GM21786 (cell line): ENCODE results near the gene AFDN.

Experiments used
- ATAC-seq: cut with Tn5 transposase; IDR thresholded peaks from one replicate; pipeline ENCODE4 v1.9.1; 2021; ENCODE audit not compliant: unreplicated experiment

Gene AFDN

GRCh38 chr6:167912494-167912893, 85.8 kb downstream of the AFDN start:
- no peak for ATAC-seq

- no peak for ATAC-seq
Measured at GRCh38 chr6:167913699-167914098, 87.0 kb downstream of the AFDN start.

- ATAC-seq = no peak
Measured at GRCh38 chr6:167915139-167915538, 88.4 kb downstream of the AFDN start.

DNA sequence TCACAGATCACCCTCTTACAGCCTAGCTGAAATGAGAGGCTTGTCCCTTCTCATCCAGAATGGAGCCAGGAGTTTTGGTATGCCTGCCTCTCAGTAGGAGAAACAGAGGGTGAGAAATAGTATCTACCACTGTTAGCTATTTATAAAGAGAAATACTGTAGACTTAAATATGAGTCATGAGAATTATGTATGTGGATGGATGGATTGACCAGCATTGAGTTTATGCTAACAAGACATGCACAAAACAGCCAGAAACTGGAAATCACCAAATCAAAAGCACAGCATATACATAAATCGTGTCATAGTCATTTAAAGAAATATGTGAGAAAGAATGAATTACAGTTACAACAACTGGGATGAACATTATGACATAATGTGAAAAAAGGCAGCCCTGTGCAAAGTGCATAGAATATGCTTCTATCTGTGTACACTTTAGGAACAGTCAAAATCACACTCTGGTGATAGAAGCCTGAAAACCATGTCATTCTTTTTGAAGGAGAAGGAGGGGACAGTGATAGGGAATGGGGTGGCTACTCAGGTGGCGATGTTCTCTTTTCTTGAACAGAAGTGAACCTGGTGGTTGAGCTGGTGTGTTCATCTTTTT, 90.9 kb downstream of the AFDN start:
- no peak for ATAC-seq

DNA sequence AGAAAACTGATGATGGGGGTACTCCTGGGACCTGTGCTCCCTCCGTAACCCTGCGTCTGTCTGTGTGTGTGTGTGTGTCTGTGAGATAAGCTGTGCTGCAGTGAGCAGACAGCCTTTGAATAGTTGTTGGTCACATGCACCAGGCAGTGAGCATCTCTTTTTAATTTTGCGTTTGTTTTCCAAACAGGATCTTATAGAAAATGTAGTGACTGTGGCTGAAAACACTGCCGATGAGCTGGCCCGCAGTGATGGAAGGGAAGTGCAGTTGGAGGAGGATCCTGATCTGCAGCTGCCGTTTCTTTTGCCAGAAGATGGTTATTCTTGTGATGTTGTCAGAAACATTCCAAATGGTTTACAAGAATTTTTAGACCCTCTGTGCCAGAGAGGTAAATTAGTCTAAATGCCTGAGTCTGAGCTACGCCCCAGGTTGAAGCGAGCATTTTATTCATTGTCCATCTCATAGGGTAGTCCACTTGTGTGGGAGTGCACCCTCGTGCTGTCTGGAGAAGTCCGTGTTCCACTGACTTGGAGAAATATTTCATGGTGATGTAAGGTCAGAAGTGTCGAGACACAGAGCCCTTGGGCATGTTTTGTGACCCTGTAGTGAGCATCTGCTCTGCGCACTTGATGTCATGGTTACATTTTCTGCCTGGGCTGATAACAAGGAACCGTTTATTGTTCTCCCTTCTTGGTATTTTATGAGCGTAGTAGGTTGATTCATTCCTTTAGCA, 92.0 kb downstream of the AFDN start:
- no peak for ATAC-seq

GRCh38 chr6:167919349-167919748, 92.6 kb downstream of the AFDN start:
- ATAC-seq = no peak

DNA sequence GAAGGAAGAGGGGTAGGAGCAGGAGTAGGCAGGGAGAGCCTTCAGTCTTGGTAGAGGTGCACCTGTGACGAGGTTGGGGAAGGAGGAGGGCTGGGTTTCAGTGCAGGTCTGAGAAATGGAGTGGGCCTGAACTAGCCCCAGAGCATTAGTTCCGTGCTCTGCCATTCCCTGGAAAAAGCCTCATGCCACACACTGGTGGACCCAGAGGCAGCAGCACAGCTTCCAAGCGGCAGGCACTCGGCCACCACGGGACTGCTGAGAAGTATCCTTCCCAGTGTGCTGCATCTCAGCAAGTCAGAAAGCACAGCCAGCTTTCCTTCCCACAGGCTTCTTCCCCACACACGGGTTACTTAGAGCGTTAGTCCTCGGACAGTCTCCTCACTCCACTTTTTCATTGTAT, 93.5 kb downstream of the AFDN start:
- ATAC-seq = no peak

- ATAC-seq = no peak
Measured at GRCh38 chr6:167921831-167922230, 95.1 kb downstream of the AFDN start.

DNA sequence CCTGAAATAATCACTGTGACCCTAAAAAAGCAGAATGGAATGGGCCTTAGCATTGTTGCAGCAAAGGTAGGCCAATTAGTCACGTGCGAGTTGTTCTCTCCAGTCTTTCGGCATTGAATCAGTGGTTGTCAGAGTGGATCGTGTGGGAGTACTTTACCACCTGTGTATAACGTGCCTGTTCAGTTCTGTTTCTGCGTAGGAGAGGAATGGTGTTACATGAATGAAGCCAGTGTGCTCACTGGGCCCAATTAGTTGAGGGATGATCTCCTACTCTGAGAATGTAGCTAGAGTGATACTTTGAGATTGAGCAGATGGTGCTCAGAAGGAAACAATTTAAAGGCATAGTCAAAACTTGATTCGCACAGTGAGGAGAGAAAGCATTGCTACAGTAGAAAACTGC, 98.3 kb downstream of the AFDN start:
- no peak for ATAC-seq

GRCh38 chr6:167927246-167927645, 100.5 kb downstream of the AFDN start:
- ATAC-seq = no peak

DNA sequence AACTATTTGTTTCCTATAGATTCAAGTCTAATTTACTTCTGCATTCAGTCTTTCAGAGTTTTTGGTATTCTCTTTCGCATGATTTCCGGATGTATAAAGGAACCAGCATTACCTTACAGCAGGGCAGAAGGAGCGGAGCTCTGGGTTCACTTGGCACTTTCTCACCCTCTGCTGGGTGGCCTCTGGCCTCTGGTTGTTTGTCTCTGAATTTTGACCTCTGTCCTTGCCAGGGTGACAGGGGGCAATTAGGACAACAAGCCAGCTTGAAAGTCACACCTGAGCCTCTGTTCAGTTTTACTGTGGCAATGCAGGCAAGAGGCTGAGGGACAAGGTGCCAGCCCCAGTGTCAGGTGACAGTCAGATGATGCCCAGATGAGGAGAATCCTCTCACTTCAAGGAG, 101.4 kb downstream of the AFDN start:
- no peak for ATAC-seq

DNA sequence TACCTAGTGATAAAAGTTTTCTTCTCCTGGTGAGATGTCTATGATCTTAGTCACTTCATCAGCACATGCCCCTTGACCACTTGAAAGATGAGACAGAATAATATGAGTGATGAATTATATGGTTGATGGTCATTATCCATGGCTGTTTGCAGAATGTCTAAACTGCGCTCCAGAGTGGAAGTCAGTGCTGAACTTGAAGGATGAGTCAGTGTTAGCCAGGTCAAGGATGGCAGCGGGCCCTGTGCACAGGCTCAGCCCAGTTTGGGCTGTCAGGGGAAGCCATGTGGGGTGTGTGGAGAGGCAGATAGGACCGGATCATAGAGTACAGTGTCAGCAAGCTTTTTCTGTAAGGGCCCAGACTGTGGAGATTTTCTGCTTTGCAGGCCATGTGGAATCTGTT, 103.6 kb downstream of the AFDN start:
- ATAC-seq = no peak

GRCh38 chr6:167932468-167933276, 106.0 kb downstream of the AFDN start:
- ATAC-seq = no peak

- ATAC-seq = no peak
Measured at GRCh38 chr6:167933290-167933689, 106.6 kb downstream of the AFDN start.

- no peak for ATAC-seq
Measured at GRCh38 chr6:167933847-167934246, 107.1 kb downstream of the AFDN start.

DNA sequence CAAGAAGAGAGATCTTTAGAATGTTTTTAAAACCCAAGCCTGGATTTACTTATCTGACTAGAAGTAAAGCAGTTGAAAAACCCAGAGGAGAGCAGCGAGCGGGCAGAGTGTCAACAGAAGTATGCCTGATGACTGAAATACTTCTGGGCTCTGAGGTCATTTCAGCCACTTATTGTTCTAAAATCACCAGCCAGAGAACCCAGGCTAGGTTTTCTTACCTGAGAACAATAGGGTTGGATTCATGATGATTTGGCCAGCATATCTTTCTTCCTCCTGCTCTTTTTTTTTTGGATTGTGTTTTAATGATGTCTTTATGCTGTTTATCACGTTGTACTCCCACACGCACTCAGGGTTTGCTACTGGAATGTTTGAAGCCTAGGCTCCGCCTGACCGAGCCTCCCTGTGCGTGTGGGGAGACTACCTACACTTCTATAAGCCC, 107.7 kb downstream of the AFDN start:
- ATAC-seq = no peak

- ATAC-seq = no peak
Measured at GRCh38 chr6:167936051-167936450, 109.3 kb downstream of the AFDN start.

DNA sequence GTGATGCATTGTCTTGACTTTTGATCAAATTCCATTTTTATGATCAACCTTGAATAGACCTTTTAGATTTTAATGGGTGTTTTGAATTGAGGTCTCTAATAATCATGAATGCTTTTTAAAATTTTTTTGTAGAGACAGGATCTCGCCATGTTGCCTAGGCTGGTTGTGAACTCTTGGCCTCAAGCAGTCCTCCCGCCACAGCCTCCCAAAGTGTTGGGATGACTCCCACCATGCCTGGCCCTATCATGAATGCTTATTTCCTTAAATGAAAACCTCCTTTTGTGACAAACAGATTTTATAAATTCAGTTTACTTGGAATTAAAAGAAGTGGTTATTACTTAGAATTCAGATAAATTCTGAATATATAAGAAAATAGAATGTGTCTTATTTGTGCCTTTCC, 110.6 kb downstream of the AFDN start:
- no peak for ATAC-seq

DNA sequence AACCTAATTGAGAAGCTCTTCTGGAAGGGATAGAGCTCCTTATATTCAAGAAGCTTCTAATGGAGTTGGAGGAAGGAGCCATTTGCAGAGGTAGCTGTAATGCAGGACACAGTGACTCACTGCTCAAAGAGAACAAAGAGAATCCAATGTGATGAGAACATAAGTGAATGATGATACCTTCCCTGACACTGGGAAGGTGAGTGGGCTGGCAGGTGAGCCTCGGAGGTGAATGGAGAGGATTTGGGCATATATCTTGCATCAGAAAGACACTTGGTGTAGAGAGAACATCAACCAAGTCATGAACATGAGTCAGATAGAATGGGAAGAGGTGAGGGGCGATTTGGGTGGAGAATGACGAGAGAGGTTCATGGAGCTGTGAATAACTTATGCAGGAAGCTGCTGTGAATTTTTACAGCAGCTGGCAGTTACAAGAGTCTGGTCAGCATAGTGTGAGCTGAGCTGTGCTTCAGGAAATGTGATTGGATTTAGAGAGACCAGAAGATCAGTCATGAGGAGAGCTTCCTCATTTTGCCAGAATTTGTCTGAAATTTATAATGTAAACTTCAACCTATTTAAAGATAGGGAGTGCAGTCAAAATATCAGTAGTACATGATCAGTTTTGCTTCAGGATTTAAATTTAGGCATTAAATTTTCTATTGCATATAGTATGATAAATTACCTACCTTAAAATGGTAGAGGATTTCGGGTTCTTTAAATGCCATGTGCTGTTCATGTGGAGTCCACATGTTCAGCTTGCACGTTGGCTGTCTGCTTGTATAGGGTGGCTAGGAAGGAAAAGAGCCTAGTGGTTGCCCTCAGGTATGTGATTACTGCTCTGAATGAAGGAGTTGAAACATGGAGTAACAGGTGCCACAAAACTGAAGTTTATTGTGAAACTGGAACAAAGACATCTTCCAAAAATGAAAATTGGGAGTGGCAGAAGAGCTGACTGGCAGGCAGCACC, 111.5 kb downstream of the AFDN start:
- no peak for ATAC-seq

DNA sequence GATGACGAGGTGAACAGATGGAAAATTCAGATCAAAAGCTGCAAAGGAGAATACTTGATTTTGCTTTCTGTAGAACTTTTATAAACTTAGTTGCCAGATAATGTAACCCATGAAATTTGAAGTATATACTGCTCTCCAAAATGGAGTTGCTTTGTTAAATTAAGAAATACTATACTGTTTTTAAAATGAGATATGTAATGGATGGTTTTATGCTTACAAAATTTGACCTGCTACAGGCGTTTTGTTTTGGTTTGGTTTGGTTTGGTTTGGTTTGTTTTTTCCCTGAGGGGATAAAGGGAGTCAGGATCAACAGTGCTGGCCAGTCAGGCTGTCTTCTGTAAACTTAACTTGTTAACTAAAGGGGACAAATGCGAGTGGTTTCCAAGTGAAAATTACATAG, 115.1 kb downstream of the AFDN start:
- no peak for ATAC-seq

DNA sequence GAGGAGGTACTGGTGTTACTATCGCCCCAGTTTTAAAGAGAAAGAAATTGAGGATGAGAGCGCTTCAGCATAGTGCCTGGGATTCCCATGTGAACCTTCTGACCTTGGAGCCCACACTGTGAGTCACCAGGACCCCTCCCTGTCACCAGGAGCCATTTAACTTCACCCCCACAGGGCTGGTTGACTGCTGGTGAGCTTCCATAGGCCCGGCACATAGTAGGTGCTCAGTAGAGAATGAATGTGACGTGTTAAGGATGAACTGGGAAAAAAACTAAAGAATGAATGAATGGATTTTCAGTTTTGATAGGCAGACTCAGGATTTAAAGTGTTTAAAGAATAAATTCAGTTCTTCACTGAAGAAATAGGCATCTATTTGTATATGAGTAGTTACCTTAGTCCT, 117.4 kb downstream of the AFDN start:
- no peak for ATAC-seq
